Measurements from ENCODE around the gene SASS6.

Gene SASS6

DNA sequence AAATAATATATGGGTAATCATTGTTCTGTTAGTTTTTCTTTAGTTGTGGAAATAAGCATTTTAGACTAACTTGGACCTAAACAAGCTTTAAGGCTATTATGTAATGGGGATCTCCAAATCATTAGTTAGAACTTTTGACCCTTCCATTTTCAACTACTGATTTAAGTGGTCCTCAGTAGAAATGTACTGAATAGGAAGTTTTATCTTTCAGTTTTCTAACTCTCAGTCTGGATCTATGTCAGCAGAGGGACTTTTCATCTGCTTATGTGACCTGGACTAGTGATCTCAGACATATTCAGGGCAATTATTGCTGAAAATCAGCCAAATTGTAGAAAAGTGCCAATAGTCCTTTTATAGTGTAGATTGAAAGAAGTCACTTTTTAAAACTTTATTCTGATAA is 56.0 kb downstream of the SASS6 start:
- H3K4me1 ChIP-seq (ENCODE audit: insufficient read depth, low read length, poor library complexity, severe bottlenecking), result no peaks in the 10 kb centered on the region
- H3F3A ChIP-seq (ENCODE audit: low read depth), result no peaks in the 10 kb centered on the region
- no peak overlapping the region for H3K4me2 ChIP-seq (ENCODE audit: low read depth, low read length, poor library complexity, severe bottlenecking)
- H3K9me3 ChIP-seq (ENCODE audit: insufficient read depth, low read depth, low read length), result no peaks in the 10 kb centered on the region
- no peak overlapping the region for H3K4me3 ChIP-seq (ENCODE audit: low read length, poor library complexity, severe bottlenecking)
- H3K79me2 ChIP-seq (ENCODE audit: insufficient read depth, low read length), result no peaks in the 10 kb centered on the region
- no peaks in the 10 kb centered on the region for H3K27me3 ChIP-seq (ENCODE audit: insufficient read depth, low read length, poor library complexity, severe bottlenecking)
- no peak overlapping the region for H3K9ac ChIP-seq (ENCODE audit: low read depth, low read length, poor library complexity, severe bottlenecking)
- no peak overlapping the region for H2AFZ ChIP-seq (ENCODE audit: low read length)
- no peaks in the 10 kb centered on the region for H3K9me2 ChIP-seq (replicated peaks; ENCODE audit: low read depth, low read length)
- H4K20me1 ChIP-seq (ENCODE audit: insufficient read depth, low read length, poor library complexity, severe bottlenecking), result no peaks in the 10 kb centered on the region
- no peak for TF ChIP-seq EZH2phosphoT487 (IDR thresholded peaks at IDR 0.05; ENCODE audit: borderline replicate concordance)
- TF ChIP-seq, protein P1, sequence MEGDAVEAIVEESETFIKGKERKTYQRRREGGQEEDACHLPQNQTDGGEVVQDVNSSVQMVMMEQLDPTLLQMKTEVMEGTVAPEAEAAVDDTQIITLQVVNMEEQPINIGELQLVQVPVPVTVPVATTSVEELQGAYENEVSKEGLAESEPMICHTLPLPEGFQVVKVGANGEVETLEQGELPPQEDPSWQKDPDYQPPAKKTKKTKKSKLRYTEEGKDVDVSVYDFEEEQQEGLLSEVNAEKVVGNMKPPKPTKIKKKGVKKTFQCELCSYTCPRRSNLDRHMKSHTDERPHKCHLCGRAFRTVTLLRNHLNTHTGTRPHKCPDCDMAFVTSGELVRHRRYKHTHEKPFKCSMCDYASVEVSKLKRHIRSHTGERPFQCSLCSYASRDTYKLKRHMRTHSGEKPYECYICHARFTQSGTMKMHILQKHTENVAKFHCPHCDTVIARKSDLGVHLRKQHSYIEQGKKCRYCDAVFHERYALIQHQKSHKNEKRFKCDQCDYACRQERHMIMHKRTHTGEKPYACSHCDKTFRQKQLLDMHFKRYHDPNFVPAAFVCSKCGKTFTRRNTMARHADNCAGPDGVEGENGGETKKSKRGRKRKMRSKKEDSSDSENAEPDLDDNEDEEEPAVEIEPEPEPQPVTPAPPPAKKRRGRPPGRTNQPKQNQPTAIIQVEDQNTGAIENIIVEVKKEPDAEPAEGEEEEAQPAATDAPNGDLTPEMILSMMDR (conservative IDR thresholded peaks at IDR 0.05; ENCODE audit: low read length), result no peak
- peaks cover 80% of the 10 kb centered on the region for H3K36me3 ChIP-seq (ENCODE audit: insufficient read depth, low read length)

DNA sequence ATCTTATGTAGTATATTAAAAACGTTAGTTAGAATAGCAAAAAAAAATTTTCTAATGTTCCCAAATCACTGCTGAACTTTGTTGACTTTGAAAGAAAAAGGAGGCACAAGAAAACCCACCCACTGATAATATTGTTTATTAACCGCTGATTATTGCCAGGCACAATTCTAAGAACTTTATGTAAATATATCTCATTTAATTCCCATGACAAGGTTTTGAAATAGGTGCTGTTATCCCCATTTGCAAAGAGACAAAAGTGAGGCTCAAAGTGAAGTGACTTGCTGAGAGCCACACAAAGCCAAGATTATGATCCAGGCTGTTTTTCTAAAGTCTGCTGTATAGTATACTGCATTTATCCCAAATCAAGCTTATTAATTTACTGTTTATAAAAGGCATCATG is 56.4 kb downstream of the SASS6 start:
- TF ChIP-seq EZH2phosphoT487 (IDR thresholded peaks at IDR 0.05; ENCODE audit: borderline replicate concordance), result no peak
- TF ChIP-seq, protein P1 (conservative IDR thresholded peaks at IDR 0.05; ENCODE audit: low read length), result no peak
- no peaks in the 10 kb centered on the region for H3K9me3 ChIP-seq (ENCODE audit: insufficient read depth, low read depth, low read length)
- no peaks in the 10 kb centered on the region for H3F3A ChIP-seq (ENCODE audit: low read depth)
- no peak overlapping the region for H2AFZ ChIP-seq (ENCODE audit: low read length)
- no peaks in the 10 kb centered on the region for H3K9me2 ChIP-seq (replicated peaks; ENCODE audit: low read depth, low read length)
- peaks cover 80% of the 10 kb centered on the region for H3K36me3 ChIP-seq (ENCODE audit: insufficient read depth, low read length)
- no peaks in the 10 kb centered on the region for H4K20me1 ChIP-seq (ENCODE audit: insufficient read depth, low read length, poor library complexity, severe bottlenecking)
- H3K4me2 ChIP-seq (ENCODE audit: low read depth, low read length, poor library complexity, severe bottlenecking), result no peak overlapping the region
- no peak overlapping the region for H3K9ac ChIP-seq (ENCODE audit: low read depth, low read length, poor library complexity, severe bottlenecking)
- no peak overlapping the region for H3K4me3 ChIP-seq (ENCODE audit: low read length, poor library complexity, severe bottlenecking)
- H3K79me2 ChIP-seq (ENCODE audit: insufficient read depth, low read length), result no peaks in the 10 kb centered on the region
- no peaks in the 10 kb centered on the region for H3K4me1 ChIP-seq (ENCODE audit: insufficient read depth, low read length, poor library complexity, severe bottlenecking)
- H3K27me3 ChIP-seq (ENCODE audit: insufficient read depth, low read length, poor library complexity, severe bottlenecking), result no peaks in the 10 kb centered on the region

DNA sequence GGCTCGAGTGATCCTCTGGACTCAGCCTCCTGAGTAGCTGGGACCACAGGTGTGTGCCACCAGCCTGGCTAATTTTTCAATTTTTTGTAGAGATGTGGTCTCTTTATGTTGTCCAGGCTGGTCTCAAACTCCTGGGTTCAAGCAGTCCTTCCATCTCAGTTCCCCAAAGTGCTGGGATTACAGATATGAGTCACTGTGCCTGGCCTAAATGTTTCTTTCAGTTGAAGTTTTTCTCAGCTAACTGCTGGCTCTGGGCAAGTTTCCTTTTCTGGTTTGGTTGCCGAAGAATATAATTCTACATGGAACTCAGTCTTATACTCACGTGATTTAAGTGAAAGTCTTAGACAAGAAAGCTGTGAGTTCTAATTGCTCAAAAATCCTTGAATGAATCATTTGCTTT is 57.0 kb downstream of the SASS6 start:
- Histone ChIP-seq H3K4me1 (ENCODE audit: insufficient read depth, low read length, poor library complexity, severe bottlenecking) (no peaks in the 10 kb centered on the region), H2AFZ (ENCODE audit: low read length) (no peak overlapping the region), H3K4me2 (ENCODE audit: low read depth, low read length, poor library complexity, severe bottlenecking) (no peak overlapping the region), H3K9me2 (replicated peaks; ENCODE audit: low read depth, low read length) (no peaks in the 10 kb centered on the region), H3K27me3 (ENCODE audit: insufficient read depth, low read length, poor library complexity, severe bottlenecking) (no peaks in the 10 kb centered on the region), H3K9ac (ENCODE audit: low read depth, low read length, poor library complexity, severe bottlenecking) (no peak overlapping the region), H3K9me3 (ENCODE audit: insufficient read depth, low read depth, low read length) (no peaks in the 10 kb centered on the region), H3F3A (ENCODE audit: low read depth) (no peaks in the 10 kb centered on the region), H3K79me2 (ENCODE audit: insufficient read depth, low read length) (no peaks in the 10 kb centered on the region), H3K36me3 (ENCODE audit: insufficient read depth, low read length) (peaks cover 80% of the 10 kb centered on the region), H3K4me3 (ENCODE audit: low read length, poor library complexity, severe bottlenecking) (no peak overlapping the region), H4K20me1 (ENCODE audit: insufficient read depth, low read length, poor library complexity, severe bottlenecking) (no peaks in the 10 kb centered on the region)
- TF ChIP-seq EZH2phosphoT487 (IDR thresholded peaks at IDR 0.05; ENCODE audit: borderline replicate concordance), result no peak
- TF ChIP-seq, protein P1 (conservative IDR thresholded peaks at IDR 0.05; ENCODE audit: low read length), result no peak
